GM12891 (cell line): ENCODE measurements around the gene UPK3B.
"Not testable (repeated sequence)": the region's sequence is repeated elsewhere in the genome, so short reads cannot be mapped to it uniquely, and the experiment has no call there.

Experiments
- POLR2A ChIP-seq: IDR thresholded peaks from 2 replicates; pipeline ENCODE4 v1.6.1; 2011; ENCODE audit warnings: low read depth, low read length, control low read depth
- TAF1 ChIP-seq: IDR thresholded peaks from 2 replicates; pipeline ENCODE4 v1.6.1; 2011; ENCODE audit warnings: low read depth, low read length, control low read depth

- TF ChIP-seq TAF1, POLR2A: not testable (repeated sequence)
Measured at GRCh38 chr7:76549855-76550248, 39.5 kb downstream of the UPK3B start.
